Endodermal cell (in vitro differentiated cells): ENCODE data around the gene PDGFA. TPM values are rescaled to one million over a fixed set of nuclear protein-coding genes. Genes with fewer than 3 reads are reported as not detected.

Source experiments
- DNase-seq: peaks from one replicate; pipeline ENCODE4 v3.0.0-alpha.2; 2017
- H3K27ac ChIP-seq: 2 replicates; pipeline ENCODE4 v1.5.1; 2013; ENCODE audit warnings: mild to moderate bottlenecking, low read depth, low read length, moderate library complexity
- H3K27me3 ChIP-seq: 2 replicates; pipeline ENCODE4 v1.6.1; 2013; ENCODE audit warnings: mild to moderate bottlenecking, low read length, moderate library complexity; ENCODE audit not compliant: insufficient read depth, control insufficient read depth, poor library complexity, severe bottlenecking
- H3K36me3 ChIP-seq: 2 replicates; pipeline ENCODE4 v1.7.0; 2013; ENCODE audit warnings: mild to moderate bottlenecking, low read length, moderate library complexity; ENCODE audit not compliant: control insufficient read depth, insufficient read depth
- H3K4me1 ChIP-seq: one replicate; pipeline ENCODE4 v1.7.0; 2013; ENCODE audit warnings: low read length; ENCODE audit not compliant: control insufficient read depth, insufficient read depth
- H3K4me3 ChIP-seq: 2 replicates; pipeline ENCODE4 v1.5.1; 2013; ENCODE audit warnings: mild to moderate bottlenecking, low read length, moderate library complexity
- H3K9ac ChIP-seq: 2 replicates; pipeline ENCODE4 v1.6.1; 2013; ENCODE audit warnings: mild to moderate bottlenecking, low read length, moderate library complexity; ENCODE audit not compliant: poor library complexity, severe bottlenecking; ENCODE audit errors: extremely low read depth
- H3K9me3 ChIP-seq: 2 replicates; pipeline ENCODE4 v1.6.1; 2013; ENCODE audit warnings: mild to moderate bottlenecking, low read length, moderate library complexity; ENCODE audit not compliant: control insufficient read depth
- H3K27ac Mint-ChIP-seq: 2 replicates; pipeline ENCODE4 v1.8.0; 2020; ENCODE audit warnings: mixed read lengths
- H3K27me3 Mint-ChIP-seq: 2 replicates; pipeline ENCODE4 v1.8.0; 2021; ENCODE audit warnings: mild to moderate bottlenecking, mixed read lengths; ENCODE audit not compliant: insufficient read depth
- H3K36me3 Mint-ChIP-seq: 2 replicates; pipeline ENCODE4 v1.8.0; 2020; ENCODE audit warnings: low read depth, mixed read lengths
- H3K4me1 Mint-ChIP-seq: 2 replicates; pipeline ENCODE4 v1.8.0; 2020; ENCODE audit warnings: mixed read lengths
- H3K4me3 Mint-ChIP-seq: 2 replicates; pipeline ENCODE4 v1.8.0; 2020; ENCODE audit warnings: mild to moderate bottlenecking, moderate library complexity, mixed read lengths
- H3K9me3 Mint-ChIP-seq: 2 replicates; pipeline ENCODE4 v1.8.0; 2020; ENCODE audit warnings: mild to moderate bottlenecking, mixed read lengths
- WGBS, 2 experiments: methylation state at CpG; one replicate each; pipeline versions ENCODE4 v1.1.5 to v1.1.7; 2013; ENCODE audit warnings: missing lambda C conversion rate in 2 of 2, mixed read lengths in 1 of 2; ENCODE audit not compliant: insufficient coverage in 1 of 2, insufficient read length in 1 of 2; 5-methylcytosine and 5-hydroxymethylcytosine counted together
- total RNA-seq, 2 donors: library from RNA; stranded (reverse); fragmentation: NEBNext Ultra II Directional in 1 of 2; extraction: Animal tissue kit (Norgen Biotek cat#: 25700) in 1 of 2; gene quantifications; 2 replicates in 1 of 2; 3 replicates in 1 of 2; pipeline ENCODE4 v1.2.1, GENCODE V29; 2021
- TF ChIP-seq, protein P1 (sequence below): fragments of 200-600 bp; sonication (generic); conservative IDR thresholded peaks from 2 replicates; pipeline ENCODE4 v1.5.0; 2021; ENCODE audit warnings: antibody characterized with exemption, mild to moderate bottlenecking

Gene PDGFA
- total RNA-seq, 2 donors from 2014 or later, result 11.9 to 24.1 TPM

DNA sequence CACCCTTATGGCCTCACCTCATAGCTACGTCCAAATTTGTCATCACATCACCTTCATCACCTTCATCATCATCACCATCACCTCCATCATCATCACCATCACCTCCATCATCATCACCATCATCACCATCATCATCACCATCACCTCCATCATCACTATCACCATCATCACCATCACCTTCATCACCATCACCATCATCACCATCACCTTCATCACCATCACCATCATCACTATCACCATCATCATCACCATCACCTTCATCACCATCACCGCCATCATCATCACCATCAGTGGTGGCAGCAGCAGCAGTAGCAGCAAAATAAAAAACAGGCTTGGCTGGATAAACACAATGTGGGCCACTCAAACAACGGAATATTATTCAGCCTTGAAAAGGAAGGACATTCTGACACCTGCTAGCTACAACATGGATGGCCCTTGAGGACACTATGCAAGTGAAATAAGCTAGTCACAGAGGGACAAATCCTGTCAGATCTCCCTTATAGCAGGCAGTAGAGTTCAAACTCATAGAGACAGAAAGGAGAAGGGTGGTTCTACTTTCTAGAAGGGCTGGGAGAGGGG, 47.7 kb upstream of the PDGFA start:
- no peaks in the 10 kb centered on the region for H3K9me3 ChIP-seq
- H3K27ac ChIP-seq, result no peak overlapping the region
- no peak for DNase-seq
- H3K36me3 ChIP-seq, result no peaks in the 10 kb centered on the region
- TF ChIP-seq, protein P1, sequence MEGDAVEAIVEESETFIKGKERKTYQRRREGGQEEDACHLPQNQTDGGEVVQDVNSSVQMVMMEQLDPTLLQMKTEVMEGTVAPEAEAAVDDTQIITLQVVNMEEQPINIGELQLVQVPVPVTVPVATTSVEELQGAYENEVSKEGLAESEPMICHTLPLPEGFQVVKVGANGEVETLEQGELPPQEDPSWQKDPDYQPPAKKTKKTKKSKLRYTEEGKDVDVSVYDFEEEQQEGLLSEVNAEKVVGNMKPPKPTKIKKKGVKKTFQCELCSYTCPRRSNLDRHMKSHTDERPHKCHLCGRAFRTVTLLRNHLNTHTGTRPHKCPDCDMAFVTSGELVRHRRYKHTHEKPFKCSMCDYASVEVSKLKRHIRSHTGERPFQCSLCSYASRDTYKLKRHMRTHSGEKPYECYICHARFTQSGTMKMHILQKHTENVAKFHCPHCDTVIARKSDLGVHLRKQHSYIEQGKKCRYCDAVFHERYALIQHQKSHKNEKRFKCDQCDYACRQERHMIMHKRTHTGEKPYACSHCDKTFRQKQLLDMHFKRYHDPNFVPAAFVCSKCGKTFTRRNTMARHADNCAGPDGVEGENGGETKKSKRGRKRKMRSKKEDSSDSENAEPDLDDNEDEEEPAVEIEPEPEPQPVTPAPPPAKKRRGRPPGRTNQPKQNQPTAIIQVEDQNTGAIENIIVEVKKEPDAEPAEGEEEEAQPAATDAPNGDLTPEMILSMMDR, result no peak
- no peaks in the 10 kb centered on the region for H3K4me1 ChIP-seq
- 89 to 100% methylated on average over 1 to 2 of the region's 3 CpGs for WGBS, 2 experiments
- no peak overlapping the region for H3K4me3 ChIP-seq
- no peak overlapping the region for H3K27ac Mint-ChIP-seq
- no peak overlapping the region for H3K4me3 Mint-ChIP-seq
- no peaks in the 10 kb centered on the region for H3K27me3 ChIP-seq
- no peaks in the 10 kb centered on the region for H3K9me3 Mint-ChIP-seq
- H3K4me1 Mint-ChIP-seq, result no peaks in the 10 kb centered on the region
- no peaks in the 10 kb centered on the region for H3K27me3 Mint-ChIP-seq
- H3K9ac ChIP-seq, result no peak overlapping the region
- no peaks in the 10 kb centered on the region for H3K36me3 Mint-ChIP-seq

GRCh38 chr7:566100-566499, 46.5 kb upstream of the PDGFA start:
- no peaks in the 10 kb centered on the region for H3K36me3 ChIP-seq
- H3K4me1 ChIP-seq, result no peaks in the 10 kb centered on the region
- no peak overlapping the region for H3K9ac ChIP-seq
- Mint-ChIP-seq H3K36me3 (no peaks in the 10 kb centered on the region), H3K27me3 (no peaks in the 10 kb centered on the region), H3K4me1 (no peaks in the 10 kb centered on the region), H3K27ac (no peak overlapping the region), H3K9me3 (no peaks in the 10 kb centered on the region), H3K4me3 (no peak overlapping the region)
- no peak for DNase-seq
- H3K27me3 ChIP-seq, result no peaks in the 10 kb centered on the region
- TF ChIP-seq, protein P1, result no peak
- no peak overlapping the region for H3K4me3 ChIP-seq
- WGBS, 2 experiments, result 100% methylated on average over 1 of the region's 1 CpG; no CpG with 5 or more reads in 1 of the 2 experiments
- H3K27ac ChIP-seq, result no peak overlapping the region
- H3K9me3 ChIP-seq, result no peaks in the 10 kb centered on the region

DNA sequence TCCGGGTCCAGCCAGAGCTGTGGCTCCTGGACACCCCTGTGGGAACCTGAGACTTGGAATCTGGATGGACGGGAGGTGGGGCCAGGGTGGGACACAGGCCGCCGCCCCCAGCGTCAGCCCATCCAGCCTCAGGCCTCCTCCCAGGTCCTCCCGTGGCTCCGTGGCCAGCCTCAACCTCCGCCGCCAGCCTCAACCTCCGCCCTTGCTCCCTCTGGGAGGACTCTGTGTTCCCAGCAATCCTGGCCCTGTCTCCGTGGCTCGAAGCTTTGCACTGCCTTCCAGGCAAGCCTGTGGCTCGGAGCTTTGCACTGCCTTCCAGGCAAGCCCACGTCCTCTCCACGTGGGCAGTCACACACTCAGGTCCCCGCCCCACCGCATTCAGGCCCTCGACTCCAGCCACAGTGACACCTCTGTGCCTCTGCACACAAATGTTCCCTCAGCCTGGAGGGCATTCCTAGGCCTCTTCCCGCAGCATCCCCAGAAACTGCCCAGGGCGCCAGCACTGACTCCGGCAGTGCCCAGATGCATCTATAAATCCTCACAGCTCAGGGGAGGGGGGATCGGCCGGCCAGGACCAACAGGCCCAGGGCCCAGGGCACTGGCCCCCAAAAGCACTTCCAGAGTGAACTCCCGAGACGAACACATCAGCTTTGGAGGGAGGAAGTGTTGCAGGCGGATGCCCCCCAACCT, 44.7 kb upstream of the PDGFA start:
- Histone ChIP-seq H3K9me3 (no peaks in the 10 kb centered on the region), H3K27ac (no peak overlapping the region), H3K36me3 (no peaks in the 10 kb centered on the region), H3K9ac (no peak overlapping the region), H3K4me1 (no peaks in the 10 kb centered on the region), H3K4me3 (no peak overlapping the region), H3K27me3 (no peaks in the 10 kb centered on the region)
- Mint-ChIP-seq H3K36me3 (no peaks in the 10 kb centered on the region), H3K9me3 (no peaks in the 10 kb centered on the region), H3K4me3 (no peak overlapping the region), H3K27ac (no peak overlapping the region), H3K4me1 (no peaks in the 10 kb centered on the region), H3K27me3 (no peaks in the 10 kb centered on the region)
- no peak for DNase-seq
- TF ChIP-seq, protein P1, result no peak
- WGBS, 2 experiments, result 92 to 97% methylated on average over 10 to 26 of the region's 26 CpGs
